ENCODE results near the gene GAS2L3. TPM values are rescaled to one million over a fixed set of nuclear protein-coding genes. Genes with fewer than 3 reads are reported as not detected.

Gene GAS2L3
- total and polyA plus RNA-seq, 2 of the 8 experiments (the other 6 are each of a cell fraction or from before 2014, with no cell fraction given): 2.1 to 19.3 TPM

DNA sequence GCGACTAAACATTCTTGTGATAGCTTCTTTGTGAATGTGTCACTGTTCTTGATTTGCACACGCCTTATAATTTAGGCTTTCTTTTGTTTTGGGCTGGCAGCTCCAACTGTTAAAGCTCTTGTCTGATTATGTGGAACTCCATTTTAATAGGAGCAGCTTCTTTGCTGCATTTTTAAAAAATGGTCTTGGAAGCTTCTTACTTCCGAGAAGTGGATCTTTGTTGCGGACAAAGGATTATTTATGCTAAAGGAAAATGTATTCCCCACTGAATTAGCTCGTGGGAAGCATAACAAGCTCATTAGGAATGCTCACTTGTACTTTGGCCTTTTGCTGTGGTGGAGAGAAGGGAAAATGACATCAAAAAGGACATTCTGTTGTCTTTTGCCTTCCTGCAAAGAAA, 20.0 kb downstream of the GAS2L3 start:
- POLR2A ChIA-PET (ENCODE audit: partially characterized antibody): interaction anchor here (1.5 kb wide), 1 partner anchor 20 kb away, joined by 4 read pairs; the partner anchor contains the start of gene GAS2L3

More for the DNA sequence above, 20.0 kb downstream of the GAS2L3 start:
- H3K9ac ChIP-seq (replicated peaks in 1 of 4; ENCODE audit: extremely low read depth in 1 of 4, low read depth in 3 of 4, low read length in 3 of 4): no peak overlapping the region
- H3K56ac ChIP-seq (replicated peaks; ENCODE audit: insufficient read length, low read depth, low read length): no peak overlapping the region
- H2BK5ac ChIP-seq (ENCODE audit: low read depth, low read length): no peak overlapping the region
- H3K14ac ChIP-seq (ENCODE audit: insufficient read length): no peak overlapping the region
- no peaks in the 10 kb centered on the region for H3K9me3 ChIP-seq (ENCODE audit: insufficient read depth in 2 of 2, low read depth in 1 of 2, low read length in 1 of 2)
- H3K27me3 ChIP-seq (replicated peaks in 1 of 4; ENCODE audit: control insufficient read depth in 3 of 4, extremely low read depth in 1 of 4, insufficient read depth in 3 of 4, low read length in 3 of 4): no peaks in the 10 kb centered on the region
- no peak overlapping the region for H4K91ac ChIP-seq (replicated peaks; ENCODE audit: insufficient read length, low read length)
- H2AFZ ChIP-seq (ENCODE audit: low read length): no peak overlapping the region
- CTCF ChIA-PET (ENCODE audit: partially characterized antibody): interaction anchor here (0.7 to 1.4 kb wide), 3 partner anchors 16 to 189 kb away, joined by 3 read pairs; no protein-coding TSS in a partner anchor
- H2AK5ac ChIP-seq (ENCODE audit: low read depth, low read length): no peak overlapping the region
- H3K23ac ChIP-seq (ENCODE audit: insufficient read length): no peak overlapping the region
- no peak for TF ChIP-seq RBBP5 (IDR thresholded peaks at IDR 0.05; ENCODE audit: borderline replicate concordance, low read depth, low read length)
- no peak for TF ChIP-seq SP1 (IDR thresholded peaks at IDR 0.05; ENCODE audit: low read depth, low read length)
- TF ChIP-seq CBX5 (IDR thresholded peaks at IDR 0.05; ENCODE audit: low read depth, low read length): no peak
- H4K8ac ChIP-seq (ENCODE audit: extremely low read depth, insufficient read depth, low read length): no peak overlapping the region
- FAIRE-seq (no peak), DNase-seq (ENCODE audit: low read depth in 1 of 2, low spot score in 2 of 2) (no peak)
- no peaks in the 10 kb centered on the region for H3K4me1 ChIP-seq (replicated peaks in 1 of 4; ENCODE audit: control insufficient read depth in 3 of 4, insufficient read depth in 4 of 4, low read length in 3 of 4)
- H2BK20ac ChIP-seq (ENCODE audit: low read length): no peak overlapping the region
- H4K20me1 ChIP-seq (replicated peaks in 1 of 2; ENCODE audit: control insufficient read depth in 1 of 2, insufficient read depth in 2 of 2, low read length in 2 of 2): peaks cover 0 to 2% of the 10 kb centered on the region in 2 experiments
- no peaks in the 10 kb centered on the region for H3K36me3 ChIP-seq (ENCODE audit: control insufficient read depth in 2 of 4, insufficient read depth in 4 of 4, low read length in 3 of 4)
- H3K4me3 ChIP-seq (ENCODE audit: extremely low read depth in 1 of 4, insufficient read depth in 2 of 4, low read depth in 3 of 4, low read length in 4 of 4): no peak overlapping the region
- no peak overlapping the region for H3K18ac ChIP-seq (ENCODE audit: extremely low read depth, low read length)
- H2BK12ac ChIP-seq (ENCODE audit: low read depth, low read length): no peak overlapping the region
- no peak overlapping the region for H2BK120ac ChIP-seq (replicated peaks; ENCODE audit: low read depth, low read length)
- WGBS, 2 experiments (ENCODE audit: extremely low coverage in 1 of 2, insufficient coverage in 1 of 2, insufficient read length in 1 of 2, insufficient replicate concordance in 2 of 2, low coverage in 1 of 2, low lambda C conversion rate in 2 of 2, missing lambda C conversion rate in 1 of 2): 88% methylated on average over 5 of the region's 5 CpGs; no CpG with 5 or more reads in 1 of the 2 experiments
- no peak overlapping the region for H3K4me2 ChIP-seq (ENCODE audit: insufficient read depth in 1 of 2, low read depth in 2 of 2, low read length in 2 of 2)
- H2BK15ac ChIP-seq (ENCODE audit: low read length): no peak overlapping the region
- H3K79me1 ChIP-seq (ENCODE audit: low read depth, low read length): no peaks in the 10 kb centered on the region
- H3K23me2 ChIP-seq (ENCODE audit: low read depth, low read length): no peaks in the 10 kb centered on the region
- H4K5ac ChIP-seq (ENCODE audit: insufficient read length, low read depth, low read length): no peak overlapping the region
- H3K4ac ChIP-seq (replicated peaks; ENCODE audit: insufficient read length, low read depth, low read length): no peak overlapping the region
- H3K79me2 ChIP-seq (ENCODE audit: control insufficient read depth in 1 of 2, insufficient read depth in 2 of 2, low read length in 2 of 2): no peaks in the 10 kb centered on the region
- H3K27ac ChIP-seq (ENCODE audit: low read depth, low read length): no peak overlapping the region
